ENCODE measurements around the gene DOCK11. TPM values are rescaled to one million over a fixed set of nuclear protein-coding genes. Genes with fewer than 3 reads are reported as not detected.
A peak's percentile ranks its signal among the peaks of the same experiment; 100 is the strongest.

Gene DOCK11
- polyA plus RNA-seq, 1 donor from 2014 or later, result 22.3 TPM

- peaks cover 9 to 16% (median 9%) of the 10 kb centered on the region in 3 donors for H3K4me1 Mint-ChIP-seq
- no peak overlapping the region for H3K4me3 Mint-ChIP-seq
- H3K27ac Mint-ChIP-seq, result no peak overlapping the region
- peaks cover 8% of the 10 kb centered on the region for H3K36me3 Mint-ChIP-seq
- H3K27me3 Mint-ChIP-seq, result no peaks in the 10 kb centered on the region
- H3K9me3 Mint-ChIP-seq, result peaks cover 0 to 5% (median 0%) of the 10 kb centered on the region in 3 donors
Measured at GRCh38 chrX:118588715-118589114, 93.1 kb downstream of the DOCK11 start.

GRCh38 chrX:118589227-118589626 is 93.6 kb downstream of the DOCK11 start:
- Mint-ChIP-seq H3K36me3 (peaks cover 8% of the 10 kb centered on the region), H3K4me1 (peaks cover 9 to 16% (median 9%) of the 10 kb centered on the region in 3 donors), H3K27me3 (no peaks in the 10 kb centered on the region), H3K9me3 (peaks cover 0 to 3% (median 0%) of the 10 kb centered on the region in 3 donors), H3K4me3 (no peak overlapping the region), H3K27ac (no peak overlapping the region)

GRCh38 chrX:118593407-118593806 is 97.8 kb downstream of the DOCK11 start:
- no peak overlapping the region for H3K27ac Mint-ChIP-seq
- H3K4me1 Mint-ChIP-seq, result peaks cover 0 to 6% (median 5%) of the 10 kb centered on the region in 3 donors
- no peaks in the 10 kb centered on the region for H3K36me3 Mint-ChIP-seq
- H3K9me3 Mint-ChIP-seq, result no peaks in the 10 kb centered on the region
- no peaks in the 10 kb centered on the region for H3K27me3 Mint-ChIP-seq
- H3K4me3 Mint-ChIP-seq, result no peak overlapping the region

GRCh38 chrX:118594697-118595420 is 99.2 kb downstream of the DOCK11 start:
- no peaks in the 10 kb centered on the region for H3K36me3 Mint-ChIP-seq
- peak overlapping the region; percentile 5 to 67 (median 65) for H3K27ac Mint-ChIP-seq
- H3K4me1 Mint-ChIP-seq, result peaks cover 0 to 6% (median 5%) of the 10 kb centered on the region in 3 donors
- no peak overlapping the region for H3K4me3 Mint-ChIP-seq
- no peaks in the 10 kb centered on the region for H3K27me3 Mint-ChIP-seq
- no peaks in the 10 kb centered on the region for H3K9me3 Mint-ChIP-seq

GRCh38 chrX:118595501-118596042 is 100.0 kb downstream of the DOCK11 start:
- H3K27me3 Mint-ChIP-seq, result no peaks in the 10 kb centered on the region

GRCh38 chrX:118596390-118596789 is 100.8 kb downstream of the DOCK11 start:
- Mint-ChIP-seq H3K4me3 (no peak overlapping the region), H3K27me3 (peaks cover 3% of the 10 kb centered on the region), H3K9me3 (no peaks in the 10 kb centered on the region), H3K36me3 (no peaks in the 10 kb centered on the region), H3K27ac (no peak overlapping the region), H3K4me1 (peaks cover 0 to 6% (median 5%) of the 10 kb centered on the region in 3 donors)

More at GRCh38 chrX:118595501-118596042, 100.0 kb downstream of the DOCK11 start:
- no peak overlapping the region for H3K4me3 Mint-ChIP-seq
- no peaks in the 10 kb centered on the region for H3K36me3 Mint-ChIP-seq
- H3K4me1 Mint-ChIP-seq, result peaks cover 0 to 6% (median 5%) of the 10 kb centered on the region in 3 donors
- peak overlapping the region in 1 of 3 donors; percentile 78 for H3K27ac Mint-ChIP-seq
- no peaks in the 10 kb centered on the region for H3K9me3 Mint-ChIP-seq

GRCh38 chrX:118603981-118604380 is 108.4 kb downstream of the DOCK11 start:
- Mint-ChIP-seq H3K4me3 (peak overlapping the region in 1 of 4 donors; percentile 19), H3K36me3 (no peaks in the 10 kb centered on the region), H3K27me3 (peaks cover 3% of the 10 kb centered on the region), H3K27ac (peak overlapping the region in 2 of 3 donors; percentile 1 to 81), H3K9me3 (no peaks in the 10 kb centered on the region), H3K4me1 (peaks cover 4 to 10% (median 9%) of the 10 kb centered on the region in 3 donors)

GRCh38 chrX:118612290-118612689 is 116.7 kb downstream of the DOCK11 start:
- Mint-ChIP-seq H3K36me3 (no peaks in the 10 kb centered on the region), H3K27me3 (no peaks in the 10 kb centered on the region), H3K4me1 (peaks cover 0 to 5% (median 3%) of the 10 kb centered on the region in 3 donors), H3K27ac (no peak overlapping the region), H3K4me3 (no peak overlapping the region), H3K9me3 (no peaks in the 10 kb centered on the region)

- H3K27me3 Mint-ChIP-seq, result no peaks in the 10 kb centered on the region
- H3K9me3 Mint-ChIP-seq, result no peaks in the 10 kb centered on the region
- H3K36me3 Mint-ChIP-seq, result no peaks in the 10 kb centered on the region
- H3K4me1 Mint-ChIP-seq, result peaks cover 0 to 5% (median 1%) of the 10 kb centered on the region in 3 donors
- H3K27ac Mint-ChIP-seq, result no peak overlapping the region
- H3K4me3 Mint-ChIP-seq, result no peak overlapping the region
Measured at GRCh38 chrX:118614150-118614549, 118.5 kb downstream of the DOCK11 start.

- no peaks in the 10 kb centered on the region for H3K27me3 Mint-ChIP-seq
- H3K9me3 Mint-ChIP-seq, result no peaks in the 10 kb centered on the region
- H3K4me3 Mint-ChIP-seq, result peak overlapping the region in 1 of 4 donors; percentile 56
- H3K4me1 Mint-ChIP-seq, result peaks cover 0 to 5% (median 1%) of the 10 kb centered on the region in 3 donors
- H3K36me3 Mint-ChIP-seq, result no peaks in the 10 kb centered on the region
- H3K27ac Mint-ChIP-seq, result no peak overlapping the region
Measured at GRCh38 chrX:118615141-118615540, 119.5 kb downstream of the DOCK11 start.

GRCh38 chrX:118621081-118621759 is 125.6 kb downstream of the DOCK11 start:
- H3K27me3 Mint-ChIP-seq, result no peaks in the 10 kb centered on the region
- H3K4me3 Mint-ChIP-seq, result no peak overlapping the region
- H3K36me3 Mint-ChIP-seq, result peaks cover 2% of the 10 kb centered on the region
- H3K4me1 Mint-ChIP-seq, result no peaks in the 10 kb centered on the region
- no peaks in the 10 kb centered on the region for H3K9me3 Mint-ChIP-seq
- H3K27ac Mint-ChIP-seq, result no peak overlapping the region

- Mint-ChIP-seq H3K9me3 (no peaks in the 10 kb centered on the region), H3K4me1 (no peaks in the 10 kb centered on the region), H3K27me3 (no peaks in the 10 kb centered on the region), H3K27ac (no peak overlapping the region), H3K4me3 (no peak overlapping the region), H3K36me3 (peaks cover 2% of the 10 kb centered on the region)
Measured at GRCh38 chrX:118623062-118623461, 127.4 kb downstream of the DOCK11 start.

GRCh38 chrX:118626346-118626745 is 130.7 kb downstream of the DOCK11 start:
- H3K4me1 Mint-ChIP-seq, result peaks cover 0 to under 1% (median 0%) of the 10 kb centered on the region in 3 donors
- H3K27me3 Mint-ChIP-seq, result no peaks in the 10 kb centered on the region
- H3K36me3 Mint-ChIP-seq, result peaks cover under 1% of the 10 kb centered on the region
- H3K9me3 Mint-ChIP-seq, result no peaks in the 10 kb centered on the region
- H3K4me3 Mint-ChIP-seq, result no peak overlapping the region
- H3K27ac Mint-ChIP-seq, result no peak overlapping the region

- H3K27me3 Mint-ChIP-seq, result no peaks in the 10 kb centered on the region
- H3K4me3 Mint-ChIP-seq, result no peak overlapping the region
- H3K4me1 Mint-ChIP-seq, result peaks cover 5% of the 10 kb centered on the region in 3 donors
- no peak overlapping the region for H3K27ac Mint-ChIP-seq
- no peaks in the 10 kb centered on the region for H3K9me3 Mint-ChIP-seq
- peaks cover 3% of the 10 kb centered on the region for H3K36me3 Mint-ChIP-seq
Measured at GRCh38 chrX:118627084-118627758, 131.6 kb downstream of the DOCK11 start.

GRCh38 chrX:118630848-118631247 is 135.2 kb downstream of the DOCK11 start:
- Mint-ChIP-seq H3K27ac (no peak overlapping the region), H3K27me3 (peaks cover 3% of the 10 kb centered on the region), H3K36me3 (peaks cover 3% of the 10 kb centered on the region), H3K4me1 (peaks cover 13 to 18% (median 14%) of the 10 kb centered on the region in 3 donors), H3K4me3 (no peak overlapping the region), H3K9me3 (no peaks in the 10 kb centered on the region)

All from IgD-negative memory B cell (primary cell).